Measurements from ENCODE around the gene OR6C4. TPM values are rescaled to one million over a fixed set of nuclear protein-coding genes. Genes with fewer than 3 reads are reported as not detected.

Gene OR6C4
- total RNA-seq, 1 donor from 2014 or later, result not detected

Other genes with a start within 250 kb of the OR6C4 start
- not detected in 2 replicates for gene OR6C1, start 235.3 kb upstream of the OR6C4 start, total RNA-seq
- not detected in 2 replicates for gene OR6C3, start 218.9 kb upstream of the OR6C4 start, total RNA-seq
- gene OR6C75, start 186.6 kb upstream of the OR6C4 start, total RNA-seq, result not detected in 2 replicates
- not detected in 2 replicates for gene OR6C65, start 149.1 kb upstream of the OR6C4 start, total RNA-seq
- not detected in 2 replicates for gene OR6C76, start 123.3 kb upstream of the OR6C4 start, total RNA-seq
- not detected in 2 replicates for gene OR6C2, start 105.5 kb upstream of the OR6C4 start, total RNA-seq
- not detected in 2 replicates for gene OR6C70, start 79.5 kb upstream of the OR6C4 start, total RNA-seq
- not detected in 2 replicates for gene OR6C68, start 57.2 kb upstream of the OR6C4 start, total RNA-seq
- gene OR2AP1, start 22.9 kb downstream of the OR6C4 start, total RNA-seq, result not detected in 2 replicates
- not detected in 2 replicates for gene OR10P1, start 87.3 kb downstream of the OR6C4 start, total RNA-seq
- gene ITGA7, start 158.3 kb downstream of the OR6C4 start, total RNA-seq, result 57.9 and 63.7 TPM in 2 replicates
- gene BLOC1S1, start 166.4 kb downstream of the OR6C4 start, total RNA-seq, result 105 and 111 TPM in 2 replicates
- 10.4 and 14.2 TPM in 2 replicates for gene RDH5, start 170.8 kb downstream of the OR6C4 start, total RNA-seq
- 535 and 560 TPM in 2 replicates for gene CD63, start 179.4 kb downstream of the OR6C4 start, total RNA-seq
- gene GDF11, start 193.5 kb downstream of the OR6C4 start, total RNA-seq, result 66.6 and 67.0 TPM in 2 replicates